ENCODE data around the gene PRKCZ.
"Not testable (repeated sequence)": the region's sequence is repeated elsewhere in the genome, so short reads cannot be mapped to it uniquely, and the experiment has no call there.

The PRKCZ gene

DNA sequence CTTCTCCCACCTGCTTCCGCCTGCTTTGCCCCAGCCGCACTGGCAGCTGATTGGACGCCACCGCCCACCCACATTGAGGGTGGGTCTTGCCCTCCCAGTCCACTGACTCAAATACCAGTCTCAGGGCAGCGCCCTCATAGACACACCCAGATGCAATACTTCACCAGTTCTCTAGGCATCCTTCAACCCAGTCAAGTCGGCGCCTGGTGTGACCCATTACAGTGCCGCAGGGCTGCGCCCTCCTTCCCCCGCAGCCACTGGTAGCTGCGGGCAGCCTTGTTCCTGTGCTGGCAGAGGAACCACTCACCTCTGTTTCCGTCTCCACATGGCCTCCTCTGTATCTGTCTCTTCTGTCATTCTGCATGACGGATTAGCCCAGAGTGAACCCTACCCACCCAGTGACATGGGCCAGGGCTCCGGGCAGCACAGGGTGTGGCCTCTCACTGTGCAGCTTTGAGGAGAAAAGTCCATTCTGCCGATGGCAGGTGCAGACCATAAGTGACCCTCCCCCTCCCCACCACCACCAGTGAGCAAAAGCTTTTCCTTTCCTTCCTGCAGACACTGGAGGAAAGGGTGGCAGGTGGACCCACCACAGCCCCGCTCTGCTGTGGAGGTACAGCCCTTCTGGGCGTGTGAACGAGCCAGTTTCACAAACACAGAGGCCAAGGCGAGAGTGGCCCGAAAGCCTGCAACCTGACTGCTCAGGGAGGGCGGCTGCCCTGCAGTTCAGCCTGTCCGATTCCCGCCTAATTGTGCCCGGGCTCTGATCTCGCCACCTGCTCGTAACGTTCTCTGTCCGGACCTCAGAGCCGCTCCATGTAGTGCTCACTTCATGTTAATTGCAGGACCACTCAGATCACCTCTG, 87.3 kb downstream of the PRKCZ start:
- no peak for DNase-seq

DNA sequence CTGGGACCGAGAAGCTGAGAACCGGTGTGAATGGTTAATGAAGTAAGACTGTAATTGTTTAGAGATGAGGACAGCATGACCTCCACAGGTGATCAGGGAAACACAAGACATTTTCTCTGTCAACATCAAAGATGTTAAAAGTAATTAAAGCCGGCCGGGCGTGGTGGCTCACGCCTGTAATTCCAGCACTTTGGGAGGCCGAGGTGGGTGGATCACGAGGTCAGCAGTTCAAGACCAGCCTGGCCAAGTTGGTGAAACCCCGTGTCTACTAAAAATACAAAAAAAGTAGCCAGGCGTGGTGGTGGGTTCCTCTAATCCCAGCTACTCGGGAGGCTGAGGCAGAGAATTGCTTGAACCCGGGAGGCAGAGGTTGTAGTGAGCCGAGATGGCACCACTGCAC, 88.9 kb downstream of the PRKCZ start:
- DNase-seq: not testable (repeated sequence)

DNA sequence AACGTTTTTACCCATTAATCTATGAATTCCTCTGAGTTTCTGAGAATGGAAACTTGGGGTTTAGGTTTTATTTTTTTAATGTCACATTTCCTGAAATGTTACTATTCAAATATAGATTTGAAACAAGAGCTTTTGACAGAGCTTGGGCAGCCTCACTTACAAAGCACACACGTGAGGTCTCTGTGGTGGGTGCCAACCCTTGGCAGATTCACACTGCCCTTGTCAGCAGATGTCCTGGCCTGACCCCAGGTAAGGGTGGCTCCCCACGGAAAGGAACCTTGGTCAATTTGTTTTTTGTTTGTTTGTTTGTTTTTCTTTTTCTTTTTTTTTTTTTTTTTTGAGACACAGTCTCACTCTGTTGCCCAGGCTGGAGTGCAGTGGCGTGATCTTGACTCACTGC, 90.8 kb downstream of the PRKCZ start:
- DNase-seq: no peak

DNA sequence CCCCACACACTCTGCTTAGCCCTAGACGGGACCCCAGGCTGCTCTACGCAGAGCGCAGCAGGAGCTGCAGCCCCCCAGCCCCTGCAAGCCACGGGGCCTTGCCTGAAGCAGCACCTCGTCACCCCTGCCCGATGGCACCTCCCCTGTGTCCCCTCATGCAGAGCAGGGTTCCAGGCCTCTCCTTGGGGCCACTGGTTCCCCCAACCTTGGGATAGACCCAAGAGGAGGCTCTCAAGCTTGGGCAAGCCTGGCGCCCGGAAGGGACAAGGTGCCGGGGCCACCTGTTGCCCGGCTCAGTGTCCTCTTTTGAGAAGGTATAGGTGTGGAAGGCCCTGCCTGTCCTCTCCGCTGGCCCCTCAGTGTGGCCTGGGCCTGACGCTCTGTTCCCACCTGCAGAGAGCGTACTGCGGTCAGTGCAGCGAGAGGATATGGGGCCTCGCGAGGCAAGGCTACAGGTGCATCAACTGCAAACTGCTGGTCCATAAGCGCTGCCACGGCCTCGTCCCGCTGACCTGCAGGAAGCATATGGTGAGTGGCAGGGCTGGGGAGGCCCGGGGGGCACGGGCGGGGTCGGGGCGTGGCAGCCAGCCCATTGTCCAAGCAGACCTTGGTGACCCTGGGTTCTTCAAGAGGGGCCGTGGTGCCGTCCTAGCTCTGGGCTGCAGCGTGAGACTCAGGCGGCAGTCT, 93.7 kb downstream of the PRKCZ start:
- DNase-seq: no peak

DNA sequence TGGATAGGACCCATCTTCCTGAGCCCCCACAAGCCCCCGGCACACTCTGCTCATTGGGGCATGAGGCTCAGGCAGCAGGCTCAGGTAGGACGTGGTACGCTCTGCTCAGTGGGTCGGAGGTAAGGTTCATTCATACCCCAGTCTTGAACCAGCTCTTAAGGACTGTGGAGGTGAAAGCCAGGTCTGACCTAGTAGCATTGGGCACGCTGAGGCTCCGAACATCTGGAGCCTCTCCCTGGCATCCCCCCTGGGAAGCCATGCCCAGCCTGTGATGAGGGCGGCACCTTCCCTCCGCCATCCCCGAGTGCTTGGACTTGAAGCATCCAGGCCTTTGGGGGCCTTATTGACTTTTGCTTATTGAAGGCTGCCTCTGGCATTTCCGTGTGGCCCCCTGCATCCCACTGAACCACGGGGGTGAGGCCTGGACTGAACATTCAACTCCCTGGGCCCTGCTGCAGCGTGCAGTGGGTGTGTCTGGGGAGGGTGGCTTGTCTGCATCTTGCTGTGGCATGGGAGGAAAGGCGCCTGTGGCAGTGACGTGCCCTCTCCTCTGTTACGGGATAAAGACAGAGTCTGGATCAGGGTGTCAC, 94.4 kb downstream of the PRKCZ start:
- no peak for DNase-seq

DNA sequence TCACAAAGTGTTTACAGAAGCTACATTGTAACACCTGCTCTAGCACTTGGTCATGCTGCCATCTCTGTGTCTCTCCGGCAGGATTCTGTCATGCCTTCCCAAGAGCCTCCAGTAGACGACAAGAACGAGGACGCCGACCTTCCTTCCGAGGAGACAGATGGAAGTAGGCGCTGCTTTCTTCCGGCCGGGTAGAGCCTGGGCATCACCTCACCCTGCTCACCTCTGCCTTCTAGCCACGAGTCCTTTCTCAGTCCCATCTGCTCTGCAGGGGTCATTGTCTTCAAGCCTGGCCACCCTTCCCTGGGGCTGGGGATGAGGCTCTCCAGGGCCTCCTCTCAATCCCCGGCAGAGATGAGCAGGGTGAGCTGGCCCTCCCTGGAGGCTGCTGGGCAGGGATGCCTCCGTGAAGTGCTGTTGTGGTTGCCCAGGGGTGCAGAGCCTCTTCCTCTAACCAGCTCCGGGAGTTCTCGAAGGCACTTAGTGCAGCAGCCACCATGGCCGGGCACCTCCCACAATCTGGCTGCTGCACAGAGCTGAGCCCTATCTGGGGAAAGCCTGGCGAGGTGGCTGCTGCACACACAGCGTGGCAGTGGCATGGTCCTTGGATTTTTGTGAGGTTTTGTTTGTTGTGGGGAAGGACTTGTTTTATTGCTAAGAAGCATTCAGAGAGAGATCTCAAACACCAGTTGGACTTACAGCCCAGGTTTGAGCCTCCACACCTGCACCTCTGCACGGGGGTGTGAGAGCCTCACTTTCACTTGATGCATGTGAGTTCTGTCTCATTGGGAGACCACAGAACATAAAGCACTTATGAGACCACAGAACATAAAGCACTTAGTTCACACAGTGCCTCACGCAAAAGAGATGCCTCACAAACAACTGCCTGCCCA, 96.0 kb downstream of the PRKCZ start:
- DNase-seq: no peak

DNA sequence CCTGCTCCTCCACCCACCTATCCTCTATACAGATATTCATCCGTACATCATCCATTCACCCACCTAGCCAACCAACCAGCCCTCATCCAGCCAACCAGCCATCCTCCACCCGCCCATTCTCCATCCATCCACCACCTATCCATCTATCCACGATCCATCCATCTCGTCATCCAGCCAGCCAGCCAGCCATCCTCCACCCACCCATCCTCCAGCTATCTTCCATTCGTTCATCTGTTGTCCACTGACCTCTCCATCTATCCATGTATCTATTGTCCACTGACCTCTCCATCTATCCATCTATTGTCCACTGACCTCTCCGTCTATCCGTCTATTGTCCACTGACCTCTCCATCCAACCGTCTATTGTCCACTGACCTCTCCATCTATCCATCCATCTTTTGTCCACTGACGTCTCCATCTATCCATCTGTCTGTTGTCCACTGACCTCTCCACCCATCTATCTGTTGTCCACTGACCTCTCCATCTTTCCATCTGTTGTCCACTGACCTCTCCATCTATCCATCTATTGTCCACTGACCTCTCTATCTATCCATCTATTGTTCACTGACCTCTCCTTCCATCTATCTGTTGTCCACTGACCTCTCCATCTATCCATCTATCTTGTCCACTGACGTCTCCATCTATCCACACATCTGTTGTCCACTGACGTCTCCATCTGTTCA, 96.8 kb downstream of the PRKCZ start:
- DNase-seq: no peak

DNA sequence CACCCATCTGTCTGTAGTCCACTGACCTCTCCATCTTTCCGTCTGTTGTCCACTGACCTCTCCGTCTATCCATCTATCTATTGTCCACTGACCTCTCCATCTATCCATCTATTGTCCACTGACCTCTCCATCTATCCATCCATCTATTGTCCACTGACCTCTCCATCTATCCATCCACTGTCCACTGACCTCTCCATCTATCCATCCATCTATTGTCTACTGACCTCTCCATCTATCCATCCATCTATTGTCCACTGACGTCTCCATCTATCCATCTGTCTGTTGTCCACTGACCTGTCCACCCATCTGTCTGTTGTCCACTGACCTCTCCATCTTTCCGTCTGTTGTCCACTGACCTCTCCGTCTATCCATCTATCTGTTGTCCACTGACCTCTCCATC, 97.7 kb downstream of the PRKCZ start:
- DNase-seq: not testable (repeated sequence)

DNA sequence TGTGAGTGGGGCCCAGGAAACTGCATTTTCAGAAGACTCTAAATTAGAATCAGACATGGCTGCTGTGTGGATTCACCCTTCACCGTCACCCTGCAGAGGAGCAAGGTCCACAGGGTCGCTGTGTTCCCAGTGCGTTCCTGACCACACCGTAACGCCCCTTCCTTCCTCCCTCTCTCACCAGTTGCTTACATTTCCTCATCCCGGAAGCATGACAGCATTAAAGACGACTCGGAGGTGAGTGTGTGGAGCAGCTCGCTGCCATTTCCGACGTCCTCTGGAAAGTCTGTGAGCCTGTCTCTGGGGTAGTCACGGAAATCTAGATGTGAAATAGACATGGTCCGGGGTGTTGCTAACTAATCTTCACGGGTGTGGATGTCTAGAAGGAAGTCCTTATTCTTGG, 98.5 kb downstream of the PRKCZ start:
- no peak for DNase-seq

DNA sequence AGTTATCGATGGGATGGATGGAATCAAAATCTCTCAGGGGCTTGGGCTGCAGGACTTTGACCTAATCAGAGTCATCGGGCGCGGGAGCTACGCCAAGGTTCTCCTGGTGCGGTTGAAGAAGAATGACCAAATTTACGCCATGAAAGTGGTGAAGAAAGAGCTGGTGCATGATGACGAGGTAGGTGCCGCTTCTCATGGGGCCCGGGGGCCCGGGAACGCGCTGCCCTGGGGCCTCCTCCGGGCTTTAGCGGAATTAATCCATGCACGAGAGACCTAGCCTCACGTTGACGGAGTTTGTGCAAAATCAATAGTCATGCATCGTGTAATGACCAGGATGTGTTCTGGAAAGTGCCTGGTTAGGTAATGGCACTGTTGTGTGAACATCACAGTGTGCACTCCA, 100.6 kb downstream of the PRKCZ start:
- no peak for DNase-seq

DNA sequence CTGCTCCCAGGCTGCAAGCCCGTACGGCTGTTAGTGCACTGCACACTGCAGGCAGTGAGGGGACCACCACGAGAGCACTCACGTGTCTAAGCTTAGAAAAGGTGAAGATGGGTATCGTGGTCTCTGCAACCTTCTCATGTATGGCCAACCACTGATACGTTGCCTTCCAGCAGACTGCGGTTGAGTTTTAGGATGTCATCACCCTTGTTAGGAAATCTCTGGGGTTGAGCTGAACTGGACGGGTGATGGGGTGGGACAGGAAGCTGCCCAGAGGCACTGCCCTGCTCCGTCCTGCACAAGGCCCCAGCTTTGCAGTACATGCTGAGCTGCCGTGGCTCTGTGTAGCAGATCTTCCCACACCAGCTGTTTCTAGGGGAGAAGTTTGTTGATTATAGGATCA, 101.0 kb downstream of the PRKCZ start:
- DNase-seq: no peak

DNA sequence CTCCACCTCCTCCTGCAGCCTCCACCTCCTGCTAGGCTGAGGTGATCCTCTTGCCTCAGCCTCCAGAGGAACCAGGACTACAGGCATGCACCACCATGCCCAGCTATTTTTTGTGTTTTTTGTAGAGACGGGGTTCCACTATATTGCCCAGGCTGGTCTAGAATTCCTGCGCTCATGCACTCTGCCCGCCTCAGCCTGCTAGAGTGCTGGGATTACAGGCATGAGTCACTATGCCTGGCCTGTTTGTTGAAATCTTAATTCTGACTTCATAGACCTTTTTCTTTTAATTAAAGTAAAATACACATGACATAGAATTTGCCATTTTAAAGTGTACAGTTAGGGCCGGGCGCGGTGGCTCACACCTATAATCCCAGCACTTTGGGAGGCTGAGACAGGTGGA, 101.7 kb downstream of the PRKCZ start:
- DNase-seq: no peak

DNA sequence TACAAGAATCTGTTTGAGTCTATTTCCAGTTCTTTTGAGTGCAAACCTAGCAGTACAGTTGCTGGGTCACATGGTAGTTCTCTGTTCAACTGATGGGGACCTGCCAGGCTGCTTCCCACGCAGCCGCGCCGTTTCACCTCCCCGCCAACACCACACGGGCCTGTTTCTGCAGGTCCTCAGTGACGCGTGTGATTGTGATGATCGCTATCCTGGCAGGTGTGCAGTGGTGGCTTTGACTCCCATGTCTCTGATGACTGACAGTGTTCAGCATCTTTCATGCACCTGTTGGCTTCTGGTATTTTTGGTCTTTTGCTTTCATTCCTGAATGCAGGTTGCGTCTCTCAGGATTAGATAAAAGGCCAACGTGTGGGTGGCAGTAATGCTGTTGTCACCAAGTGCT, 102.7 kb downstream of the PRKCZ start:
- DNase-seq: no peak

DNA sequence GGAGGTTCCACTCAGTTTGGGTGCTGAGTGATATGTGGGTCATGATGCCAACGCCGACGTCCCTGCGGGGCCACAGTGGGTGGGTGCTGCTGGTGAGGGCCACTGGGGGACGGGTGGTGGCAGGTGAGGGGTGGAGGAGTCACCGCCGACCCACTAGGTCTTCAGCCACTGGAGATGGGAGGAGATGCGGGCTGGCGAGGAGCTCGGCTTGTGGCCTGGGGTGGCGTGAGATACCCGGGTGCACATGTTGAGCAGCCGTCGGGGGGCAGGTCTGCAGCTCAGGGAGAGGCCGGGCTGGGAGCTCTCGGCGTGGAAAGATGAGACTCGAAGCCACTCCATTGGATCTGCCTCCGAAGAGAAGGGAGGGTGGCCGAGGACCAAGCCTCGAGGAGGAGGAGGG, 103.8 kb downstream of the PRKCZ start:
- DNase-seq: no peak

DNA sequence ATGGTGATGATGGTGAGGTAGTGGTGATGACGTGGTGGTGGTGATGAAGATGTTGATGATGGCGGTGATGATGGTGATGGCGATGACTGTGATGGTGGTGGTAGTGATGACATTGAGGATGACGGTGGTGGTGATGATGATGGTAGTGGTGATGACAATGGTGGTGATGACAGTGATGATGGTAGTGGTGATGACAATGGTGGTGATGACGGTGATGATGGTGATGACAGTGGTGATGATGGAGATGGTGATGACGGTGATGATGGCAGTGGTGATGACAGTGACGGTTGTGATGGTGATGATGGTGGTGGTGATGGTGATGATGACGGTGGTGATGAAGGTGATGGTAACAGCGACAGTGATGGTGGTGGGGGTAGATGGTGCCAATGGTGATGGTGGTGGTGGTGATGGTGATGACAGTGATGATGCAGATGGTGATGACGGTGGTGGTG, 105.0 kb downstream of the PRKCZ start:
- DNase-seq: no peak

DNA sequence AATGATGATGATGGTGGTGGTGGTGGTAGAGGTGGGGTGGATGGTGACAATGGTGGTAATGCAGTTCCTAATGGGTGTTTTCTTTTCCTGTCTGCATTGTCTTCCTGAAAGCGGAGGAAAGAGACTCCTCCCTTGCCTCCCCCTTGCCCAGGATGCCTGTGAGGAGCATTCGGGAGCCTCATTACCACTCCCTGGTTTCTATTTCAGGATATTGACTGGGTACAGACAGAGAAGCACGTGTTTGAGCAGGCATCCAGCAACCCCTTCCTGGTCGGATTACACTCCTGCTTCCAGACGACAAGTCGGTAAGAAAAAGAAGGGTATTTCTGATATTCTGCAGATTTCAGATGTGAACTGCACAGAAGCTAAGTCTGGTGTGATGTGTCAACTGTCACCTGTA, 105.6 kb downstream of the PRKCZ start:
- no peak for DNase-seq

DNA sequence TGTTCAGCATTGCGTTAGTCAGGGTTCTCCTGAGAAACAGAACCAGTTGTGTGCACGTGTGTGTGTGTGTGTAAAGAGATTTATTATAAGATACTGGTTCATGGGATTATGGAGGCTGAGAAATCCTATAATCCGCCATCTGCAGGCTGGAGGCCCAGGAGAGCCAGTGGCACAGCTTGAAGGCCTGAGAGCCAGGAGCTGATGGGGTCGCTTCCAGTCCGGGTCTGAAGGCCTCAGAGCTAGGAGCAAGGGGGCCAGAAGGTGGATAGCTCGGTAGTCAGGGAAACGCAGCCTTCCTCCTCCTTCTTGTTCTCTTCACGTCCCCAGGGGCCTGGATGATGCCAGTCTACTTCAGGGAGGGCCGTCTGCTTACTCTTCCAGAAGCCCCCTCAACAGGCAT, 106.7 kb downstream of the PRKCZ start:
- no peak for DNase-seq

DNA sequence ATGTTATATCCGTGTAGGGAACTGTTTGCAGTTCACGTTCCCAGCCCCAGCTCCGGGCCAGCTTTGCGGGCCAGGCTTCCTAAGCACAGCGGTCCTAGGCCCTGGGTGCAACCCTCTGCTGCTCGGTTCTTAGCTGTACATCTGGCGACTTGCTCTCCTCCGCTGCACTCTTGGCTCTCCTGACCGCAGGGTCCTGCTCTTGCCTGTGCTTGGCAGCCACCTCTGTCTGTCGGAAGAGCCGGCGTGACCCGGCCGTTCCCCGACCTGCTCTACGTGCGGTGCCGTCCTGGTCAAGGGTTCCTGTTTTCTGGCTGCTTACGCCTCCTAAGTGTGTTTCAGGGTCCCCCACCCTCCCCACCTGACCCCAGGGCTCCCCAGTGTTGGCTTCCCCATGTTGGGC, 107.6 kb downstream of the PRKCZ start:
- DNase-seq: no peak

DNA sequence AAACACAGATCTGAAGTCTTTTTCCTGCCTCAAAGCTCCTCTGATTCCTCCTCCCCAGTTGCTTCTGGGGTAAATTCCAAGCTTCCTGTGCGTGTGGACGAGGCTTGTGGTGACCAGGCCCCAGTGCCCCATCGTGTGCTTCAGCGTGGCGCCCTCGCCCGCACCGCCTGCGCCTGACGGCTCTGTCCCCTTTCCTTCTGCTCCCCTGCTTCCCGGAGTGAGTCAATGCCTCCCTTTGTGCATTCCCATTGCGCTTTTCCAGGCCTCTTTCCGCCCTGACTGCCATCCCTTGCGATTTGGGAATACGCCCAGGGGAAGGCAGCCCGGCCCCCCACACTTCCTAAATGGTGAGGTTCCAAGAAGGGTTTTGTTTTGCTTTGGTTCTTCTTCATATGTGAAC, 108.1 kb downstream of the PRKCZ start:
- DNase-seq: no peak

DNA sequence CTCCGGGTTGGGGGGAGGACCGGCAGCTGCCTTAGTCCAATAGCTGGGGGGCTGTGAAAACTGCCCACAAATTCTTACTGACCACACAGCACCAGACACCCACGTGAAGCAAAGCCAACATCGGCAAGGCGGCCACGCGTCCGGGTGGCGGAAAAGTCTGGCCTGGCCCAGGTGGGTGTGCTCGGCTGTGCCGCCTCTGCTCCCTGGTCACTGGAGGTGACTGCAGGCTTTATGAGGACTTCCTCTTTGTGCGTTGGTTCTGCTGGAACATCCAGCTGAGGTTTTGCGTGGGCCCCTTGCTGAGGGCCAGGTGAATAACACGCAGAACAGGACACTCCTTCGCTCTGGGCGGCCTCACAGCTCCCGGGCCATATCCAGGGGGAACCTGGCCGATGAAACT, 108.9 kb downstream of the PRKCZ start:
- DNase-seq: no peak

DNA sequence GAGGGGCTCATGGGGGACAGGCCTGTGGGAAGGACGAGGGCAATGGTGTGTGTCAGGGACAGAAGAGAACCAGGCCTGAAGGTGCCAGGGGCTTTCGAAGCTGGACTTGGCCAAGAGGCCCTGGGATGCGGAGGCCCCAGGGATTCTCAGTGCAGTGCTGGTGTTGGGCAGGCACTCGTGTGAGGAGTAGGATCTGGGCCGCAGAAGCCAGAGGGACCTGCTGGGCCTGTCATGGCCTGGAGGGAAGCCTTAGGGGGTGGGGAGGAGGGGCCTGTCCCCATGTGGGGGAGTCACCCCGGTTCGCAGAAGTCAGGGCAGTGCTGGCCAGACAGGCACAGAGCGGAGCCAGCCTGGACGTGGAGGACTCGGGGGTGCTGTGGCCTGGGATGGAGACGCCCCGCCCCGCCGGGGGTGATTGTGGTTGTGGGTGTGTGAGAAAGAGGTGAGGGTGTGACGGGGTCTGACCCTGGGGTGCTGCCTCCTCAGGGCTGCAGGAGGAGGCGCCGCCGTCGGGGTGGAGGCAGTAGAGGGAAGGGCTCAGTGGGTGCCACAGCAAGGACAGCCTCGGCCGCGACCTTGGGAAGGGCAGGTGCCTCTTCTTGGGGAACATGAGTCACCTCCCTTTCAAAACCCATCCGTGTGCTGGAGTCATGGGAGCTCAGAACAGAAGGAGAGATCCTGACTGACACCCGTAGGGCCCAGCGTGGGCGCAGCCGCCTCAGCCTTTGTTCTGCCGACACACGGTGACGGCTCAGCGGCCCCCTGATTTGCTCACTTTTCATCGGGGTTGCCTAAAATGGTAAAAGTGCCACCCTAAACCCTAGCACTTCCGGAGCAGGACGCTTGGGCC, 110.5 kb downstream of the PRKCZ start:
- no peak for DNase-seq

DNA sequence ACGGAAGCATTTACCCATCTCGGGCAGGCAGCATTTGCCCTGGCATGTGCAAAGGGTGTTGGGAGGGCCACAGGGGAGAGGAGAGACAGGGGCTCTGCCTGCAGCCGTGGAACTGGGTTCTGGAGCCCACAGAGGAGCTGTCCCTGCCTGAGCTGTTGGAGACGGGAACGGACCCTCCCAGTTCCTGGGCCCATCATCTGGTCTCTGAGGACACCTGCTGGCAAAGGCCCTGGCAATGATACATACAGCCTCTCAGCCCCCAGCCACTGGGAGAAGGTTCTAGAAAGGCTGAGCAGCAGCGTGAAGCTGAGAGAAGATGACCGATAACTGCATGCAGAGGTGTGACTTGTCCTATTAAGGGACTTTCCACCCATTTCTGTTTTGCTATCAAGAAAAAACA, 113.0 kb downstream of the PRKCZ start:
- no peak for DNase-seq

Measured in 8988T (cell line).